HG03060 (cell line): ENCODE results near the gene TEAD4.
A peak's percentile ranks its signal among the peaks of the same experiment; 100 is the strongest.

Experiments used
- ATAC-seq: cut with Tn5 transposase; IDR thresholded peaks from one replicate; pipeline ENCODE4 v1.9.1; 2021; ENCODE audit warnings: low read depth, moderate number of reproducible peaks; ENCODE audit not compliant: unreplicated experiment

The TEAD4 gene

GRCh38 chr12:3022961-3023360, 63.8 kb downstream of the TEAD4 start:
- no peak for ATAC-seq

GRCh38 chr12:3028108-3028507, 68.9 kb downstream of the TEAD4 start:
- no peak for ATAC-seq

DNA sequence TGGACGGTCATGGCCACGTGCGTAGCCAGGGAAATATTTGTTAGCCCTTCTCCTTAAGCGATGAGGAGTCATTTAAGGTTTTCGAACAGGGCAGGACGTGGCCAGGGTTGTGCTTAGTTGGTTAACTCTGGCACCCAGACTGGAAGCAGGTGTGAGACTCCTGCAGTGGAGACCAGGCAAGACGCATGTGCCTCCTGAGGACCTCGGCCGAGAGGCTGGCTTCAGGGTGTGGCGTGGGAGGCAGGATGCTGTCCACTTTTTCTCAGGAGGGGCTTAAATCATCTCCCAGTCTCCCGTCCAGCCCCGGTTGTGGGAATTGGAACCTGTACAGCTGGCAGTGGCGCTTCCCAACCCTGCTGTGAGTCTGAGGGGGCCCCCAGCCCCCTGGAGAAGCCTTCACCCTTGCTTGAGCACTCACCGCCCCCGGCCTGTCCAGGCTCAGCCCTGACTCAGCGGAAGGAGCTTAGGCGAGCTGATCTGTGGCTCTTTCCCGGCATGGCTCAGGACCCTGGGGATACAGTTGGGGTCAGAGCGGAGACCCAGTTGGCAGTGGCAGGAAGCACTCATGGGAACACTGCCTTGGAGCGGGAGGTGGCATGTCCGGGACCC, 71.7 kb downstream of the TEAD4 start:
- ATAC-seq = no peak

- ATAC-seq = no peak
These were observed 73.0 kb downstream of the TEAD4 start for GRCh38 chr12:3032161-3032560.

DNA sequence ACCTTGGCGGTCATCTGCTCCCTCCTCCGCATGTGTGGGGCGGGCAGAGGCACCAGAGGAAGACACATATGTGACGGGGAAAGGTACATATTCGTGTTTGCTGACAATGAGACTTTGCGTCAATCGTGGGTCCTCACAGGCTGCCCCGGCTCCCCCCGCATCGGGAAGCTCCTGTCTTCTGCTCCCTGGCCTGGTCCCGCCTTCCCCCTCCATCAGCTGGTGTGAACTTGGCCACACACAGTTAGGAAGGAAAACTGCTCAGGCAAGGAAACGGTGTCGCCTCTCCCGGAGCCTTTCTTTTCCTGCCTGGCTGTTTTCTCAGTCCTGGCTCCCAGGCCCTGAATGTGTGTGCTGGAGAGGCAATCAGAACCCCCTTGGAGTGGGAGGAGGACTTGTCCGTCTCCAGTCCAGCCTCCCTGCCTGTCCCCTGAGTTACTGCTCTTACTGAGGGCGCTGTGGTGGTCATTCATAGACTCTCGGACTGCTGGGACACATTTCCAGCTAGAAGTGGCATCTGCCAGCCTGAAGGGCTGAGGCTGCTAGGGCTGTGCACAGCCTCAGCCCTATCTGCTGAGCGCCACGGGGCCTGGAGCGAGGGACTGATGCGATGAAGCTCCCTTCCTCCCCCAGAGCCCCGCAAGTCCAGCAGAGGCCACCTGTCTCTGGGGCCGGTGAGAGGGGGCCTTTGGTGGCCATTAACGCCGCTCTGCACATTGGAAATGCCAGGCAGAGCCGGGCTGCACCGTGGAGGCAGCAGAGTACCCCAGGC, 73.8 kb downstream of the TEAD4 start:
- no peak for ATAC-seq

DNA sequence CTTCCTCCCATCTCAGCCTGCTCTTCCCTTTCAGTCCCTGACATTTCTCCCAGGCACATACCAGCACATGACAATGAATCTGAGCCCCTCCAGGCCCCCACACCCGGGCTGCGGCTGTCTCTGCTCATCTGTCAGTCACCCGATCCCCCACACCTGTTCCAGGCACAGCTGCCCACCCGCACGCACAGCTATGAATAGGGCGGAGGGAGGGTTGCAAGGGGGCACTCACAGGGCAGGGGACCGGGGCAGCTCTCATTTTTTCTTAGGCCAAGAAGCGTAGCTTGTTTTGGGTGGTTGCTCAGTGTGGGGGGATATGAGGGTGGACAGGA, 74.3 kb downstream of the TEAD4 start:
- ATAC-seq = no peak

DNA sequence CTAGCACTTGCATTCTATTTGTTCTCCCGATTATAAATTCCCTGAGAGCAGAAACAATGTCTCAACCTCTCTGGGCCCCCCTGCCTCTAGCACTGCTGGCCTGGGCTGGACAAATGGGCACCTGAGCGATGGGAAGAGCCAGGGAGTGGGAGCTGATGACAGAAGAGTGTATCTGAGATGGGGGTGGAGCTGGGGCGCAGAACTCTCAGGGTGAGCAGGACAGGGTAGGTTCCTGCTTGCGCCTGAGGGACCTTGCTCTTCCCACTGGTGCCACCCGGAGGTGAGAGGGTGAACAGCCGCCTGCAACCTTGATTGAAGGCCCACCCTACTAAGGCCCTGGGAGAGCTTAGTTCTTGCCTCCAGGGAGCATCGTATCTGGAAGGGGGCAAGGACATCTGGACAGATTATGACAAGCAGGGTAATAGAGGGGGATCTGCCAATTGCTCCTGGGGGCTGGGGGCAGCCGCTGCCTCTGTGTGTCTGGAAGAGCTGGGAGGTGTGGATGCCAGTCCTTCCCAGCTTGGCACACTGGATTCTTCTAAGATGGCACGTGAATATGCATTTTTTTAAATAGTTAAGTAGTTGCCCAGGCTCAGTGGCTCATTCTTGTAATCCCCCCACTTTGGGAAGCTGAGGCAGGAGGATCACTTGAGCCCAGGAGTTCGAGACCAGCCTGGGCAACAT, 75.0 kb downstream of the TEAD4 start:
- ATAC-seq = no peak

DNA sequence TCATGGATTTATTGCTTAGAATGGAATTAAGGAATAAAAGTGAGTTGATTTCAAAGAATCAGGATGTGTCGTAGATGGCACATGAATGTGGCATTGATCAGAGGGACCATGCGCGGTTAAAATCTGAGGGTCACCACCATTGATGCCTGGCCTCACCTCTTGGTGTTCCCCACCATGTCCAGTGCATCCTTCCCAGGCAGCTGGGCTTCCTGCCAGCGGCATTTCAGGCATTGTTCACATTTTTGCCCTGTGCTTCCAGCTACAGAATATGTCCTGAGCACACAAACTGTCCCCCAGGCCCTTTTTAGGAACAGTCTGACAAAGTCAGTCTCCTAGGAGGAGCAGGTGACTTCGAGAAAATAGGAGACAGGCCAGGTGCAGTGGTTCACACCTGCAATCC, 76.0 kb downstream of the TEAD4 start:
- no peak for ATAC-seq

- no peak for ATAC-seq
These were observed 76.9 kb downstream of the TEAD4 start for GRCh38 chr12:3035815-3036702.

GRCh38 chr12:3036901-3037600, 77.9 kb downstream of the TEAD4 start:
- no peak for ATAC-seq

DNA sequence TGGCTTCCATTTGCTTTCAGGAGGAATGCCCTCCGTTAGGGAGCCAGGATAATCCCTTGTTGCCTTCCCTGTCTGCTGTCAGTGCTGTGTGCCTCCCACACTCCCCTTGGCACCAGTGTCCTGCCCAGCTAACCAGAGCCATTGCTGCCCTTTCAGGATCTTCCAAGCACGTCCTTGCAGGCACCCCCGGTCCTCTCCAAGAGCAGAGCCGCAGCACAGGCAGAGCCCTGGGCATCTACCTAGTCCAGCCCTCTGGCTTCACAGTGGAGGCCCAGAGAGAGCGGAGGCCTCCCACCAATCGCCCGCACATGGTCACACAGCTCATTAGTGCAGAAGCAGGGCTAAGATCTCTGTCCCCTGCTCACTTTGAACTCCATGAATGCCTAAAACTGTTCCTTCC, 79.0 kb downstream of the TEAD4 start:
- no peak for ATAC-seq

- ATAC-seq = no peak
These were observed 79.8 kb downstream of the TEAD4 start for GRCh38 chr12:3038926-3039510.

GRCh38 chr12:3040026-3040656, 80.9 kb downstream of the TEAD4 start:
- no peak for ATAC-seq

DNA sequence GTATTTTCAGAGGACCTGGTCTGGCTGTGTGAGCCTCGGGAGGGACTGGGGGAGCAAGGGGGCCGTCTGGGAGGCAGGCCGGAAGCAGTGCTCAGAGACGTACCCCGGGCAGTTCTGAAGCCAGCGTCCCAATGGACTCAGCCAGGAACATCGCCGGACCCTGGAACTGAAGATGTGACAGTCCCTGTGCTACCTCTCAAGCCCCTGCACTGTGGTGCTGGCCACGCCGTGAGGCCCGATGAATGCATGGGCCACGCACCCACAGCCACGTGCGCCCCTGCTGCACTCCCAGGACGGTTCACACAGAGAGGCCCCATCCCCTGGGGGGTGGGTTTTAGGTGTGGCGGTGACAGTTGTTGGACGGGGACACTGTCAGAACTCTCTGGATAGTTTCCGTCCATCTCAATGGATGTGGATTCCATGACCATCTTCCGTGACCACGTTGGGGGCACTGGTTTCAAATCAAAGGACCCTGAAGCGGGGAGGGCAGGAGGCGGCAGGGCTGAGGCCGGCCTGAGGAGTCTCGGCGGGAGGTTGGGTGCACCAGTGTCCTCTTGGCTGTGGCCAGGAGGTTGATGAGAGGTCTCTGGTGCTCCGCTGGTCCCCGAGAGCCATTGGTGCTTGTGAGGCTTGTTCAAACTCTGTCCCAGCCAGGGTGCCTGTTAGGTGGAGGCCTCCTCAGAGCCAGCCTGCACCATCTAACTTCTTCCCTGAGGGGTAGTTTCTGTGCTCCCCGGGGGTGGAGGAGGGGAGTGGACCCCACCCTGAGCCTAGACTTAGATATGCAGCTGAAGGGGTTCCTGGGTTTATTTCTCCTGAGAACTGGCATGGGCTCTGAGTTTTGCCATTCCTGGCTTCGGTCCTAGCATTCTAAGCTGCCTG, 81.7 kb downstream of the TEAD4 start:
- ATAC-seq = no peak

GRCh38 chr12:3041558-3042164, 82.5 kb downstream of the TEAD4 start:
- ATAC-seq = peak; percentile 47

- no peak for ATAC-seq
These were observed 83.2 kb downstream of the TEAD4 start for GRCh38 chr12:3042394-3042793.

GRCh38 chr12:3042826-3043225, 83.6 kb downstream of the TEAD4 start:
- ATAC-seq = no peak

DNA sequence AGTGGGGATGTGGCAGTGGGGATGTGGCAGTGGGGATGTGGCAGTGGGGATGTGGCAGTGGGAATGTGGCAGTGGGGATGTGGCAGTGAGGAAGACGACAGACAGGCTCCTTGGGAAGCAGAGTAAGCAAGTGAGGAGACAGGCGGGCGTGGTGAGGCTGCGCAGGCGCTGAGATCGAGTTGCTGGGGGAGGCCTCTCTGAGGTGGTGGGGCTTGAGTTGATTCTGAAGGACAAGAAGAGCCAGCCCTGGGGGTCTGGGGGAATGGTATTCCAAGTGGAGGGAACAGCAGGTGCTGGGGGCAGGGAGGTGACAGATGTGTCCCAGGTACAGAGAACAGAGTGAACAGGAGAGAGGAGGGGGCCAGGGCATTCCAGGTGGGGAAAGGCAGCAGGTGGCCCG, 84.2 kb downstream of the TEAD4 start:
- ATAC-seq = no peak
